GM12878 (cell line): Measurements from ENCODE around the gene SLC25A28.

Experiments used
- ATF2 ChIP-seq: IDR thresholded peaks from 2 replicates; pipeline ENCODE4 v1.6.1; 2012; ENCODE audit warnings: low read length, inconsistent platforms
- BRCA1 ChIP-seq: IDR thresholded peaks from 2 replicates; pipeline ENCODE4 v1.6.1; 2011; ENCODE audit warnings: low read depth, low read length, improper control_type of control experiment
- CTCF ChIP-seq, 3 experiments: IDR thresholded peaks in 2 of 3; conservative IDR thresholded peaks in 1 of 3; 2 replicates each; pipeline ENCODE4 v1.5.1; 2011; ENCODE audit warnings: low read depth in 3 of 3, low read length in 3 of 3, mild to moderate bottlenecking in 3 of 3, control low read depth in 2 of 3, moderate library complexity in 2 of 3, inconsistent platforms in 1 of 3, mixed read lengths in 1 of 3; ENCODE audit not compliant: control insufficient read depth in 2 of 3, insufficient read depth in 1 of 3; ENCODE audit errors: extremely low read depth in 1 of 3
- EP300 ChIP-seq, 2 experiments: fragments of 150-350 bp in 1 of 2; IDR thresholded peaks; 2 replicates each; pipeline ENCODE4 v1.6.1; 2011 to 2012; ENCODE audit warnings: low read depth in 2 of 2, low read length in 2 of 2, borderline replicate concordance in 1 of 2, improper control_type of control experiment in 1 of 2, inconsistent platforms in 1 of 2; ENCODE audit not compliant: control insufficient read depth in 1 of 2
- ETV6 ChIP-seq, 2 experiments: fragments of 450-650 bp in 1 of 2; IDR thresholded peaks in 1 of 2; conservative IDR thresholded peaks in 1 of 2; 2 replicates each; pipeline ENCODE4 v1.6.1; 2014; ENCODE audit warnings: antibody characterized with exemption in 1 of 2, borderline replicate concordance in 1 of 2, low read depth in 1 of 2, mild to moderate bottlenecking in 1 of 2, moderate library complexity in 1 of 2
- IRF3 ChIP-seq: fragments of 450-650 bp; IDR thresholded peaks from 2 replicates; pipeline ENCODE4 v1.6.1; 2014; ENCODE audit warnings: mild to moderate bottlenecking
- MYC ChIP-seq: IDR thresholded peaks from 2 replicates; pipeline ENCODE4 v1.6.1; 2011; ENCODE audit warnings: mild to moderate bottlenecking, low read length, moderate library complexity, inconsistent platforms; ENCODE audit not compliant: insufficient read depth, insufficient replicate concordance, insufficient read length, severe bottlenecking
- NFYB ChIP-seq: IDR thresholded peaks from 2 replicates; pipeline ENCODE4 v1.6.1; 2011; ENCODE audit warnings: low read depth, mild to moderate bottlenecking, low read length, improper control_type of control experiment, moderate library complexity; ENCODE audit not compliant: insufficient read depth
- SP1 ChIP-seq: IDR thresholded peaks from one replicate; pipeline ENCODE4 v1.6.1; 2011; ENCODE audit warnings: low read depth, low read length
- TAF1 ChIP-seq: IDR thresholded peaks from 2 replicates; pipeline ENCODE4 v1.6.1; 2011; ENCODE audit warnings: mild to moderate bottlenecking, low read depth, low read length, borderline replicate concordance

- TF ChIP-seq IRF3 (peak; percentile 82; the same call in 1 of the 2 replicates), CTCF (IDR thresholded peaks at IDR 0.05 in 2 of 3, conservative IDR thresholded peaks at IDR 0.05 in 1 of 3; ENCODE audit: control insufficient read depth in 2 of 3, extremely low read depth in 1 of 3, insufficient read depth in 1 of 3, low read depth in 3 of 3, low read length in 3 of 3) (0 out of 6 replicates have a peak, but pooled peaks of 1 of the 3 experiments have one; percentile 8), MYC (no peak), SP1 (peak; percentile 91), ETV6 (conservative IDR thresholded peaks at IDR 0.05 in 1 of 2, IDR thresholded peaks at IDR 0.05 in 1 of 2; ENCODE audit: borderline replicate concordance in 1 of 2, low read depth in 1 of 2) (no peak), NFYB (peak; percentile 90), ATF2 (no peak), EP300 (IDR thresholded peaks at IDR 0.05; ENCODE audit: borderline replicate concordance in 1 of 2, control insufficient read depth in 1 of 2, low read depth in 2 of 2, low read length in 2 of 2) (no peak), TAF1 (no peak), BRCA1 (no peak)
Observed at GRCh38 chr10:99659031-99659867, 39.0 kb upstream of the SLC25A28 start, which contains the start of gene ENTPD7.
